Ishikawa (cell line): ENCODE measurements around the gene PFKFB4.

ENCODE experiments used
- CEBPB ChIP-seq: IDR thresholded peaks from 2 replicates; pipeline ENCODE4 v1.6.1; 2012
- CREB1 ChIP-seq: IDR thresholded peaks from 2 replicates; pipeline ENCODE4 v1.6.1; 2012; ENCODE audit warnings: low read depth
- EGR1 ChIP-seq: IDR thresholded peaks from 2 replicates; pipeline ENCODE4 v1.6.1; 2012
- EP300 ChIP-seq: IDR thresholded peaks from 2 replicates; pipeline ENCODE4 v1.6.1; 2012; ENCODE audit warnings: borderline replicate concordance
- FOXM1 ChIP-seq: IDR thresholded peaks from 2 replicates; pipeline ENCODE4 v1.6.1; 2012; ENCODE audit warnings: low read depth, borderline replicate concordance
- MAX ChIP-seq: IDR thresholded peaks from 2 replicates; pipeline ENCODE4 v1.6.1; 2012
- NFIC ChIP-seq: IDR thresholded peaks from 2 replicates; pipeline ENCODE4 v1.6.1; 2012
- RAD21 ChIP-seq: IDR thresholded peaks from 2 replicates; pipeline ENCODE4 v1.6.1; 2012; ENCODE audit warnings: low read depth
- TAF1 ChIP-seq: IDR thresholded peaks from 2 replicates; pipeline ENCODE4 v1.6.1; 2012; ENCODE audit warnings: low read depth, mild to moderate bottlenecking
- TCF12 ChIP-seq: IDR thresholded peaks from 2 replicates; pipeline ENCODE4 v1.6.1; 2012; ENCODE audit warnings: low read depth
- TEAD4 ChIP-seq: IDR thresholded peaks from 2 replicates; pipeline ENCODE4 v1.6.1; 2012
- YY1 ChIP-seq: IDR thresholded peaks from 2 replicates; pipeline ENCODE4 v1.6.1; 2012; ENCODE audit warnings: low read depth
- ZBTB7A ChIP-seq: IDR thresholded peaks from 2 replicates; pipeline ENCODE4 v1.6.1; 2012; ENCODE audit warnings: low read depth
- TF ChIP-seq, protein P1 (sequence below): IDR thresholded peaks from 2 replicates; pipeline ENCODE4 v1.6.1; 2012
- TF ChIP-seq, protein P2 (sequence below): IDR thresholded peaks from 2 replicates; pipeline ENCODE4 v1.6.1; 2012; ENCODE audit warnings: low read depth, mild to moderate bottlenecking

Gene PFKFB4

DNA sequence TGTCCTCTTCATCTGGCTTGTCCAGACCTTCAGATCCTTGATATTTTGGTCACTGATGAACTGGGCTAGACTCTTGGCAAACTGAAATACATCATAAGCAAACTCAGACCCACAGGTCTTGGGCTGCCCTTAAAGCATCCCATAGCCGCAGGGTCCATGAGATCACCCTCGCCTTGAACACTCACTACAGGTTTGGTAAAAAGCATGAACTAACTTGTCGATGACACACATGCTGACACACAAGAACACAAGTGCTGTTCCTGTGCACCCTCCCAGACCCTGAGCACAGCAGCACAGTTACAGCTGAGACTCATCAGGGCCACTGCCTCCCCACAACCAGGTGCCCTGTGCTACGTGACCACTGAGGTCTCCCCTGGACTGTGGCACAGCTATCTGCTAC is 21.0 kb downstream of the PFKFB4 start:
- TF ChIP-seq, protein P1, sequence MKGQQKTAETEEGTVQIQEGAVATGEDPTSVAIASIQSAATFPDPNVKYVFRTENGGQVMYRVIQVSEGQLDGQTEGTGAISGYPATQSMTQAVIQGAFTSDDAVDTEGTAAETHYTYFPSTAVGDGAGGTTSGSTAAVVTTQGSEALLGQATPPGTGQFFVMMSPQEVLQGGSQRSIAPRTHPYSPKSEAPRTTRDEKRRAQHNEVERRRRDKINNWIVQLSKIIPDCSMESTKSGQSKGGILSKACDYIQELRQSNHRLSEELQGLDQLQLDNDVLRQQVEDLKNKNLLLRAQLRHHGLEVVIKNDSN: no peak
- TF ChIP-seq TCF12 (no peak), CEBPB (no peak), ZBTB7A (no peak), MAX (no peak), YY1 (no peak), CREB1 (no peak), NFIC (no peak), EGR1 (no peak), FOXM1 (no peak), RAD21 (no peak)
- TF ChIP-seq, protein P2, sequence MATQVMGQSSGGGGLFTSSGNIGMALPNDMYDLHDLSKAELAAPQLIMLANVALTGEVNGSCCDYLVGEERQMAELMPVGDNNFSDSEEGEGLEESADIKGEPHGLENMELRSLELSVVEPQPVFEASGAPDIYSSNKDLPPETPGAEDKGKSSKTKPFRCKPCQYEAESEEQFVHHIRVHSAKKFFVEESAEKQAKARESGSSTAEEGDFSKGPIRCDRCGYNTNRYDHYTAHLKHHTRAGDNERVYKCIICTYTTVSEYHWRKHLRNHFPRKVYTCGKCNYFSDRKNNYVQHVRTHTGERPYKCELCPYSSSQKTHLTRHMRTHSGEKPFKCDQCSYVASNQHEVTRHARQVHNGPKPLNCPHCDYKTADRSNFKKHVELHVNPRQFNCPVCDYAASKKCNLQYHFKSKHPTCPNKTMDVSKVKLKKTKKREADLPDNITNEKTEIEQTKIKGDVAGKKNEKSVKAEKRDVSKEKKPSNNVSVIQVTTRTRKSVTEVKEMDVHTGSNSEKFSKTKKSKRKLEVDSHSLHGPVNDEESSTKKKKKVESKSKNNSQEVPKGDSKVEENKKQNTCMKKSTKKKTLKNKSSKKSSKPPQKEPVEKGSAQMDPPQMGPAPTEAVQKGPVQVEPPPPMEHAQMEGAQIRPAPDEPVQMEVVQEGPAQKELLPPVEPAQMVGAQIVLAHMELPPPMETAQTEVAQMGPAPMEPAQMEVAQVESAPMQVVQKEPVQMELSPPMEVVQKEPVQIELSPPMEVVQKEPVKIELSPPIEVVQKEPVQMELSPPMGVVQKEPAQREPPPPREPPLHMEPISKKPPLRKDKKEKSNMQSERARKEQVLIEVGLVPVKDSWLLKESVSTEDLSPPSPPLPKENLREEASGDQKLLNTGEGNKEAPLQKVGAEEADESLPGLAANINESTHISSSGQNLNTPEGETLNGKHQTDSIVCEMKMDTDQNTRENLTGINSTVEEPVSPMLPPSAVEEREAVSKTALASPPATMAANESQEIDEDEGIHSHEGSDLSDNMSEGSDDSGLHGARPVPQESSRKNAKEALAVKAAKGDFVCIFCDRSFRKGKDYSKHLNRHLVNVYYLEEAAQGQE: no peak

GRCh38 chr3:48532977-48533337 is 23.6 kb downstream of the PFKFB4 start:
- TF ChIP-seq TAF1 (no peak), RAD21 (no peak), CREB1 (no peak), EGR1 (no peak), ZBTB7A (no peak), FOXM1 (no peak), CEBPB (no peak)
- TF ChIP-seq, protein P2: no peak

DNA sequence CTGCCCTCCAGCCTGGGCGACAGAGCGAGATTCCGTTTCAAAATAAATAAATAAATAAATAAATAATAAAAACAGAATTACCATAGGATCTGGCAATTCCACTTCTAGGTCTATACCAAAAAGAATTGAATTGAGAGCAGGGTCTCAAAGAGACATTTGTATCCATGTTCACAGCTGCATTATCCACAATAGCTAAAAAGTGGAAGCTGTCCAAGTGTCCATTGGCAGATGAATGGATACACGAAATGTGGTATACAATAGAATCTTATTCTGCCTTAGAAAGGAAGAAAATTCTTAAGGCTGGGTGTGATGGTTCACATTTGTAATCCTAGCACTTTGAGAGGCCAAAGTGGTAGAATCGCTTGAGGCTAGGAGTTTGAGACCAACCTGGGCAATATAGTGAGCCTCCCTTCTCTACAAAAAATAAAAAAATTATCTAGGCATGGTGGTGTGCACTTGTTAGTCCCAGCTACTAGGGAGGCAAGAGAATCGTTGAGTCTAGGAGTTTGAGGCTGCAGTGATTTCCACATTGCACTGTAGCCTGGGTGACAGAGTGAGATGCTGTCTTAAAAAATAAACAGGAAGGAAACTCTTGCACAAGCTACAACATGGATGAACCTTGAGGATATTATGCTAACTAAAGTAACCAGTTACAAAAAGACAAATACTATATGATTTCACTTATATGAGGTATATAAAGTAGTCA is 24.2 kb downstream of the PFKFB4 start:
- TF ChIP-seq FOXM1: no peak
- no peak for TF ChIP-seq RAD21
- no peak for TF ChIP-seq MAX

DNA sequence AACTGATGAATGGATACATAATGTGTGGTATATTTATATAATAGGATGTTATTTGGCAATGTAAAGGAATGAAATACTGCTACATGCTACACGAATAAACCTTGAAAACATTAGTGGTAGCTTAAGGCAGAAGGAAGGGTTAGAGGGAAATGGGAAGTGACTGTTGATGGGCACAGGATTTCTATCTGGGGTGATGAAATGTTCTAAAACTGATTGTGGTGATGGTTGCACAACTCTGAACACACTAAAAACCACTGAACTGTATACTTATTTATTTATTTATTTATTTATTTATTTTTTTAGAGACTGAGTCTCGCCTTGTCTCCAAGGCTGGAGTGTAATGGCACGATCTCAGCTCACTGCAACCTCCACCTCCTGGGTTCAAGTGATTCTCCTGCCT is 27.8 kb downstream of the PFKFB4 start:
- no peak for TF ChIP-seq ZBTB7A
- no peak for TF ChIP-seq RAD21
- TF ChIP-seq, protein P1: no peak
- TF ChIP-seq TAF1: no peak
- no peak for TF ChIP-seq CEBPB
- TF ChIP-seq NFIC: no peak
- no peak for TF ChIP-seq EP300
- no peak for TF ChIP-seq EGR1
- no peak for TF ChIP-seq FOXM1
- TF ChIP-seq YY1: no peak
- TF ChIP-seq TEAD4: no peak
- TF ChIP-seq CREB1: no peak
- TF ChIP-seq, protein P2: no peak
- TF ChIP-seq MAX: no peak
- TF ChIP-seq TCF12: no peak

DNA sequence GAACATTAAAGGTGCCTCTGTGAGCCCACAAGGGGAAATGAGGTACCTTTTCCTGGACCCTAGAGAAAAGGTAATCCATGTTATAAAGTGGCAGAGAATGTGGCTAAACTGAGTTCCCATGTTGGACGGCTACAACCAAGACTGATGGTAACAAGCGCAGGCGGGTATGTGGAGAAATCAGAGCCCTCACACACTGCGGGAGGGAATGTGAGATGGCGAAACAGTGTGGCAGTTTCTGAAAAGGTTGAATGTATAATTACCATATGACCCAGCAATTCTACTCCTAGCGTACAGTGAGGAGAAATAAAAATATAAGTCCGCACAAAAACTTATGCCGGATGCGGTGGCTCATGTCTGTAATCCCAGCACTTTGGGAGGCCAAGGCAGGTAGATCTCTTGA is 28.6 kb downstream of the PFKFB4 start:
- no peak for TF ChIP-seq CREB1
- TF ChIP-seq ZBTB7A: no peak
- TF ChIP-seq MAX: no peak
- TF ChIP-seq, protein P2: no peak
- no peak for TF ChIP-seq FOXM1
- TF ChIP-seq, protein P1: no peak
- no peak for TF ChIP-seq CEBPB
- no peak for TF ChIP-seq TAF1
- TF ChIP-seq RAD21: no peak
- TF ChIP-seq EP300: no peak
- TF ChIP-seq TEAD4: no peak
- TF ChIP-seq NFIC: no peak
- no peak for TF ChIP-seq TCF12
- no peak for TF ChIP-seq YY1
- TF ChIP-seq EGR1: no peak
